ENCODE measurements around the gene ANK2. TPM values are rescaled to one million over a fixed set of nuclear protein-coding genes. Genes with fewer than 3 reads are reported as not detected.

Gene ANK2
- total RNA-seq, 1 donor from 2014 or later, result 35.5 TPM

GRCh38 chr4:113344100-113344499, 294.6 kb downstream of the ANK2 start:
- no peak for DNase-seq (ENCODE audit: low read depth)
- Histone ChIP-seq H3K36me3 (ENCODE audit: control insufficient read depth, insufficient read depth, low read length) (no peaks in the 10 kb centered on the region), H3K4me3 (ENCODE audit: low read depth, low read length) (no peak overlapping the region), H3K27me3 (ENCODE audit: control insufficient read depth, insufficient read depth, low read length) (no peaks in the 10 kb centered on the region)
- TF ChIP-seq, protein P1, sequence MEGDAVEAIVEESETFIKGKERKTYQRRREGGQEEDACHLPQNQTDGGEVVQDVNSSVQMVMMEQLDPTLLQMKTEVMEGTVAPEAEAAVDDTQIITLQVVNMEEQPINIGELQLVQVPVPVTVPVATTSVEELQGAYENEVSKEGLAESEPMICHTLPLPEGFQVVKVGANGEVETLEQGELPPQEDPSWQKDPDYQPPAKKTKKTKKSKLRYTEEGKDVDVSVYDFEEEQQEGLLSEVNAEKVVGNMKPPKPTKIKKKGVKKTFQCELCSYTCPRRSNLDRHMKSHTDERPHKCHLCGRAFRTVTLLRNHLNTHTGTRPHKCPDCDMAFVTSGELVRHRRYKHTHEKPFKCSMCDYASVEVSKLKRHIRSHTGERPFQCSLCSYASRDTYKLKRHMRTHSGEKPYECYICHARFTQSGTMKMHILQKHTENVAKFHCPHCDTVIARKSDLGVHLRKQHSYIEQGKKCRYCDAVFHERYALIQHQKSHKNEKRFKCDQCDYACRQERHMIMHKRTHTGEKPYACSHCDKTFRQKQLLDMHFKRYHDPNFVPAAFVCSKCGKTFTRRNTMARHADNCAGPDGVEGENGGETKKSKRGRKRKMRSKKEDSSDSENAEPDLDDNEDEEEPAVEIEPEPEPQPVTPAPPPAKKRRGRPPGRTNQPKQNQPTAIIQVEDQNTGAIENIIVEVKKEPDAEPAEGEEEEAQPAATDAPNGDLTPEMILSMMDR (IDR thresholded peaks at IDR 0.05; ENCODE audit: insufficient read depth, low read length, poor library complexity, severe bottlenecking), result no peak

DNA sequence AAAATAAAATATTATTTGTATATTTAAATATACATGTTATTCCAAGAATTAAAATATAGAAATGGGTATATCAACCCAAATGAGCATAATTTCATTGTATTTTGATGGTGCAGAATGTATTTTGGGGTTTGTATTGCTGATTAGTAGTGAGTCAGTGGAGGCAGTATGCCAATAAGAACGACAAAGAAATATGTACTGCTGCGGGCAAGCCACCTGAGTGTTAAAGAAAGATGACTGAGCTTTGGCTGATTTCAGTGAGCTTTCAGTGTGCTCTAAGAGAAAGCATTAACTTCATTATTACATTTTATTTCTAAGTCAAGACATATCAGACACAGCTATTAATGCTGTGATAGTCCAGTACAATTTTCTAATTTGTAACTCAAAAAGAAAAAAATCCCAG, 297.8 kb downstream of the ANK2 start:
- H3K27me3 ChIP-seq (ENCODE audit: control insufficient read depth, insufficient read depth, low read length), result no peaks in the 10 kb centered on the region
- H3K36me3 ChIP-seq (ENCODE audit: control insufficient read depth, insufficient read depth, low read length), result no peaks in the 10 kb centered on the region
- no peak for DNase-seq (ENCODE audit: low read depth)
- TF ChIP-seq, protein P1 (IDR thresholded peaks at IDR 0.05; ENCODE audit: insufficient read depth, low read length, poor library complexity, severe bottlenecking), result no peak
- H3K4me3 ChIP-seq (ENCODE audit: low read depth, low read length), result no peak overlapping the region

GRCh38 chr4:113349430-113349829, 300.0 kb downstream of the ANK2 start:
- TF ChIP-seq, protein P1 (IDR thresholded peaks at IDR 0.05; ENCODE audit: insufficient read depth, low read length, poor library complexity, severe bottlenecking), result no peak
- H3K36me3 ChIP-seq (ENCODE audit: control insufficient read depth, insufficient read depth, low read length), result no peaks in the 10 kb centered on the region
- no peaks in the 10 kb centered on the region for H3K27me3 ChIP-seq (ENCODE audit: control insufficient read depth, insufficient read depth, low read length)
- H3K4me3 ChIP-seq (ENCODE audit: low read depth, low read length), result no peak overlapping the region
- no peak for DNase-seq (ENCODE audit: low read depth)

DNA sequence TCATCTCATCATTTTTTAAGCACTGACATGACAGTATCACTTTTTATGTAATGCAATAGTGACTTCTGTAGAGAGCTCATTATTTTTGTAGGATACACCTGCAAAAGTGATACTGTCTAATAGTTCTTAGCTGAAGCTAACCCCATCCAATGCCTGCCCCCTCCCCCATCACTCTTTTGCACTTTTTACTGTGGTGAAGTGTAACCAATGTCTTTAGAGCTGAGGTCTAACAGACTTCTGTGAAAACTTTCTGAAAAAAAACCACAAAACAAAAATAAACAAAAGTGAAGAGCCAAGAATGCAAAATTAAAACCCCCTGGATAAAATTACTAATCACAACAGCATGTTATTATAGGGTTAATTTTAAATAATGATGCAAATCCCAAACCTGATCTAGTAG, 301.1 kb downstream of the ANK2 start:
- DNase-seq (ENCODE audit: low read depth), result no peak
- no peak overlapping the region for H3K4me3 ChIP-seq (ENCODE audit: low read depth, low read length)
- TF ChIP-seq, protein P1 (IDR thresholded peaks at IDR 0.05; ENCODE audit: insufficient read depth, low read length, poor library complexity, severe bottlenecking), result no peak
- H3K36me3 ChIP-seq (ENCODE audit: control insufficient read depth, insufficient read depth, low read length), result no peaks in the 10 kb centered on the region
- H3K27me3 ChIP-seq (ENCODE audit: control insufficient read depth, insufficient read depth, low read length), result no peaks in the 10 kb centered on the region

DNA sequence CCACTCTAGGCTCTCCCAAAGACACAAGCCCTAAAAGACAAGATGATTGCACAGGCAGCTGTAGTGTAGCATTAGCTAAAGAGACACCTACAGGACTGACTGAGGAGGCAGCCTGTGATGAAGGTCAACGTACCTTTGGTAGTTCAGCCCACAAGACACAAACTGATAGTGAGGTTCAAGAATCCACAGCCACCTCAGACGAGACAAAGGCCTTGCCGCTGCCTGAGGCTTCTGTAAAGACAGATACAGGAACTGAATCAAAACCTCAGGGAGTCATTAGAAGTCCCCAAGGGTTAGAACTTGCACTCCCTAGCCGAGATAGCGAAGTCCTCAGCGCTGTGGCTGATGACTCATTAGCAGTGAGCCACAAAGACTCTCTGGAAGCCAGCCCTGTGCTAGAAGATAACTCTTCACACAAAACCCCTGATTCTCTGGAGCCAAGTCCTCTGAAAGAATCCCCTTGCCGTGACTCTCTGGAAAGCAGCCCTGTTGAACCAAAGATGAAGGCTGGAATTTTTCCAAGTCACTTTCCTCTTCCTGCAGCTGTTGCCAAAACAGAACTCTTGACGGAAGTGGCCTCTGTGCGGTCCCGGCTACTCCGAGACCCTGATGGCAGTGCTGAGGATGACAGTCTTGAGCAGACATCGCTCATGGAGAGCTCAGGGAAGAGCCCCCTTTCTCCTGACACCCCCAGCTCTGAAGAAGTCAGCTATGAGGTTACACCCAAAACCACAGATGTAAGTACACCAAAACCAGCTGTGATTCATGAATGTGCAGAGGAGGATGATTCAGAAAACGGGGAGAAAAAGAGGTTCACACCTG, 306.3 kb downstream of the ANK2 start:
- Histone ChIP-seq H3K27me3 (ENCODE audit: control insufficient read depth, insufficient read depth, low read length) (no peaks in the 10 kb centered on the region), H3K4me3 (ENCODE audit: low read depth, low read length) (no peak overlapping the region), H3K36me3 (ENCODE audit: control insufficient read depth, insufficient read depth, low read length) (no peaks in the 10 kb centered on the region)
- peak; percentile 23 for DNase-seq (ENCODE audit: low read depth)
- TF ChIP-seq, protein P1 (IDR thresholded peaks at IDR 0.05; ENCODE audit: insufficient read depth, low read length, poor library complexity, severe bottlenecking), result no peak

GRCh38 chr4:113356453-113356852, 307.0 kb downstream of the ANK2 start:
- TF ChIP-seq, protein P1 (IDR thresholded peaks at IDR 0.05; ENCODE audit: insufficient read depth, low read length, poor library complexity, severe bottlenecking), result no peak
- Histone ChIP-seq H3K36me3 (ENCODE audit: control insufficient read depth, insufficient read depth, low read length) (no peaks in the 10 kb centered on the region), H3K4me3 (ENCODE audit: low read depth, low read length) (no peak overlapping the region), H3K27me3 (ENCODE audit: control insufficient read depth, insufficient read depth, low read length) (no peaks in the 10 kb centered on the region)
- no peak for DNase-seq (ENCODE audit: low read depth)
